Measurements from ENCODE around the gene MIS18BP1.

MIS18BP1 gene

GRCh38 chr14:45254771-45255170 is 1.8 kb upstream of the MIS18BP1 start:
- TF ChIP-seq, protein P1, sequence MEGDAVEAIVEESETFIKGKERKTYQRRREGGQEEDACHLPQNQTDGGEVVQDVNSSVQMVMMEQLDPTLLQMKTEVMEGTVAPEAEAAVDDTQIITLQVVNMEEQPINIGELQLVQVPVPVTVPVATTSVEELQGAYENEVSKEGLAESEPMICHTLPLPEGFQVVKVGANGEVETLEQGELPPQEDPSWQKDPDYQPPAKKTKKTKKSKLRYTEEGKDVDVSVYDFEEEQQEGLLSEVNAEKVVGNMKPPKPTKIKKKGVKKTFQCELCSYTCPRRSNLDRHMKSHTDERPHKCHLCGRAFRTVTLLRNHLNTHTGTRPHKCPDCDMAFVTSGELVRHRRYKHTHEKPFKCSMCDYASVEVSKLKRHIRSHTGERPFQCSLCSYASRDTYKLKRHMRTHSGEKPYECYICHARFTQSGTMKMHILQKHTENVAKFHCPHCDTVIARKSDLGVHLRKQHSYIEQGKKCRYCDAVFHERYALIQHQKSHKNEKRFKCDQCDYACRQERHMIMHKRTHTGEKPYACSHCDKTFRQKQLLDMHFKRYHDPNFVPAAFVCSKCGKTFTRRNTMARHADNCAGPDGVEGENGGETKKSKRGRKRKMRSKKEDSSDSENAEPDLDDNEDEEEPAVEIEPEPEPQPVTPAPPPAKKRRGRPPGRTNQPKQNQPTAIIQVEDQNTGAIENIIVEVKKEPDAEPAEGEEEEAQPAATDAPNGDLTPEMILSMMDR (IDR thresholded peaks at IDR 0.05; ENCODE audit: low read depth, low read length): no peak

GRCh38 chr14:45253754-45254310 is 830 bp upstream of the MIS18BP1 start:
- peak; percentile 45 to 82 for DNase-seq (ENCODE audit: low read depth in 2 of 2)
- TF ChIP-seq, protein P1 (IDR thresholded peaks at IDR 0.05; ENCODE audit: low read depth, low read length): no peak
- H3K4me3 ChIP-seq (replicated peaks in 1 of 2; ENCODE audit: low read depth in 2 of 2, low read length in 2 of 2): peak overlapping the region; percentile 71 to 83

More at GRCh38 chr14:45254771-45255170, 1.8 kb upstream of the MIS18BP1 start:
- no peak for DNase-seq (ENCODE audit: low read depth in 2 of 2)
- no peak overlapping the region for H3K4me3 ChIP-seq (replicated peaks in 1 of 2; ENCODE audit: low read depth in 2 of 2, low read length in 2 of 2)

DNA sequence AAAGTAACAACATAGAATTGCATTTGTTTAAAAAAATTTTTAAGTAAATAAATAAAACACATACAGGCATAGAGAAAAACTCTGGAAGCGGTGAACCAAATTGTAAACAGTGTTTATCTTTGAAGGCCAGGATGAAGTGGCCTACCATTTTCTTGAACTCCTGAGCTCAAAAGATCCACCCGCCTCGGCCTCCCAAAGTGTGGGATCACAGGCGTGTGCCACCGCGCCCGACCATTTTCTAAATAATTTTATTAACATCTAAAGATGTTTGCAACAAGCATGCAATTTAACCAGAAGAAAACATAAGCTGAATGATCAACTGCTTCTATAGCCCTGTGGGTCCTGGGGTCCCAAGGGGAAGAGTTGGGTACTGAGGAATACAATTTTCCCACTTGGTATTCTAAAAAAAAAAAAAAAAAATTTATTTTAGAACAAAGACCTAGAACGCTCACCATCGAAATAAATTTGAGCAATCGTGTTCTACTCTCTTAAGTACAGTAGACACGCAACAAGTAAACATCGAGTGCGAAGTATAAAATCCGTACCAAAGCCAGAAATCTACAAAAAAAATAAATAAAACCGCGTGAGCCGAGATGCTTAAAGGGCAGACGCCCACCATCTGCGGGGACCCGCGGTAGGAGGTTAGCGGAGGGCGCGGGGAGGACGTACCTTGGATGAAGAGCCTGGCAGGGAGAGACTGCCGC is 484 bp downstream of the MIS18BP1 start:
- peak overlapping the region; percentile 71 to 83 for H3K4me3 ChIP-seq (replicated peaks in 1 of 2; ENCODE audit: low read depth in 2 of 2, low read length in 2 of 2)
- TF ChIP-seq, protein P1 (IDR thresholded peaks at IDR 0.05; ENCODE audit: low read depth, low read length): no peak
- peak; percentile 16 to 41 for DNase-seq (ENCODE audit: low read depth in 2 of 2)

DNA sequence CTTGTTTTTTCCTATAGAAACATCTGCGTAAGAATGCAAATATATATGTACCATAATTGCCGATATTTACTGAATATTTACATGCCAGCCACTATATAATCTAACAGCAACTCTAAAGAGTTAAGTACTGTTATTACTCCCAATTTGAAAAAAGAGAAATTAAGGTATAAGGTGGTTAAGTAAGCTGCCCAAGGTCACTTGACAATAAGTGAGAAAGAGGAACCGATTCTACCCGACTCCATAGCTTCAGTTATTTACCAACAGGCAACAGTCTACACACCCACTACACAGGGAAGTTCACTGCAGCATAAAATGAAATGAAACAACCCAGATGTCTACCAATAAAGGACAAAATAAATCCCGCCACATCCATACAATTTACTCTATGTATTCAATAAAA is 1.1 kb downstream of the MIS18BP1 start:
- peak; percentile 21 to 49 for DNase-seq (ENCODE audit: low read depth in 2 of 2)
- H3K4me3 ChIP-seq (replicated peaks in 1 of 2; ENCODE audit: low read depth in 2 of 2, low read length in 2 of 2): peak overlapping the region; percentile 71 to 83
- TF ChIP-seq, protein P1 (IDR thresholded peaks at IDR 0.05; ENCODE audit: low read depth, low read length): no peak

GRCh38 chr14:45249856-45250575 is 3.0 kb downstream of the MIS18BP1 start:
- peak overlapping the region; percentile 11 to 22 for H3K4me3 ChIP-seq (replicated peaks in 1 of 2; ENCODE audit: low read depth in 2 of 2, low read length in 2 of 2)
- TF ChIP-seq, protein P1 (IDR thresholded peaks at IDR 0.05; ENCODE audit: low read depth, low read length): no peak
- peak; percentile 81 to 88 for DNase-seq (ENCODE audit: low read depth in 2 of 2)

DNA sequence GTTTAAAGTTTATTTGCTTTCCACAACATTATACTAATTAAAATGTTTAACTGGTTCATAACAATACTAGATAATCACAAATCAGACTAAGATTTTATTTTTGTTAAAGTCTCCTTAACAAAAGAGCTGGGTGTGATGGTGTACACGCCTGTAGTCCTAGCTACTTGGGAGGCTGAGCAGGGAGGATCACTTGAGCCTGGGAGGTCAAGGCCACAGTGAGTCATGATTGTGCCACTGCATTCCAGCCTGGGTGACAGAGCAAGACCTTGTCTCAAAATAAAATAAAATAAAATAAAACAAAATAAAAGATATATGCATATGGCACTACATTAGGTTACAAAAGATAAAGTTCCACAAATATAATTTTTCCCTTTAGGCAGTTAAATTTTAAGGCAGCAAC is 5.6 kb downstream of the MIS18BP1 start:
- no peak for DNase-seq (ENCODE audit: low read depth in 2 of 2)
- H3K4me3 ChIP-seq (replicated peaks in 1 of 2; ENCODE audit: low read depth in 2 of 2, low read length in 2 of 2): no peak overlapping the region
- TF ChIP-seq, protein P1 (IDR thresholded peaks at IDR 0.05; ENCODE audit: low read depth, low read length): no peak

Data from cardiac fibroblast (primary cell).